ENCODE data around the gene MET.
"Not testable (repeated sequence)": the region's sequence is repeated elsewhere in the genome, so short reads cannot be mapped to it uniquely, and the experiment has no call there.

MET gene

DNA sequence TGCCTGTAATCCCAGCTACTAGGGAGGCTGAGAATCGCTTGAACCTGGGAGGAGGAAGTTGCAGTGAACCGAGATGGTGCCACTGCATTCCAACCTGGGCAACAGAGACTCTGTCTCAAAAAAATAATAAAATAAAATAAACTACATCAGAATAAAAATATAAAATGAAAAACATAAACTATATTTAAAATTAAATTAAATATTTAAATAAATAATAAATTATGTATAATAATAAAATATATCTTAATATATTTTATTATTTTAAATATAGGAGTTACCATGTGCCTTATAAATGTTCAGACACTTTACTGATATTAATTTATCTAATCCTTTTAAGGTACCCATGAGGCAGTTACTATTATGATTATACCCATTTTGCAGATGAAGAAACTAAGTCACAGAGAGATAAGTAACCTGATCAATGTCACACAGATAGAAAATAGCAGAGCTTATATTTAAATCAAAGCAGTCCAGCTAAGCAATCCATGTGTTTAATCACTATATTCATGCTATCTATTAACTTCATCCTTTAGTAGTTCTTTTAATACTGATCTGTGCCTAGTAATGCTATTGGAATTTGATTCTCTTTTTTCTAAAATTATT, 30.3 kb upstream of the MET start:
- H3K27me3 ChIP-seq (ENCODE audit: control insufficient read depth, insufficient read depth, low read length) = no peaks in the 10 kb centered on the region
- H3K9ac ChIP-seq (ENCODE audit: low read depth, low read length) = no peak overlapping the region
- no peaks in the 10 kb centered on the region for H3K4me1 ChIP-seq (ENCODE audit: control insufficient read depth, insufficient read depth, low read length)
- no peaks in the 10 kb centered on the region for H3K36me3 ChIP-seq (ENCODE audit: control insufficient read depth, insufficient read depth, low read length)
- H3K4me3 ChIP-seq (ENCODE audit: low read depth, low read length) = no peak overlapping the region
- H3K9me3 ChIP-seq (ENCODE audit: control insufficient read depth, insufficient read depth, low read length) = no peaks in the 10 kb centered on the region
- no peak overlapping the region for H3K27ac ChIP-seq (ENCODE audit: low read depth, low read length)

GRCh38 chr7:116643148-116643547, 28.8 kb upstream of the MET start:
- H3K27me3 ChIP-seq (ENCODE audit: control insufficient read depth, insufficient read depth, low read length); H3K4me1 ChIP-seq (ENCODE audit: control insufficient read depth, insufficient read depth, low read length); H3K27ac ChIP-seq (ENCODE audit: low read depth, low read length); H3K36me3 ChIP-seq (ENCODE audit: control insufficient read depth, insufficient read depth, low read length); H3K9me3 ChIP-seq (ENCODE audit: control insufficient read depth, insufficient read depth, low read length); H3K4me3 ChIP-seq (ENCODE audit: low read depth, low read length); H3K9ac ChIP-seq (ENCODE audit: low read depth, low read length): not testable (repeated sequence)

GRCh38 chr7:116644628-116645027, 27.4 kb upstream of the MET start:
- Histone ChIP-seq H3K9me3 (ENCODE audit: control insufficient read depth, insufficient read depth, low read length) (no peaks in the 10 kb centered on the region), H3K4me3 (ENCODE audit: low read depth, low read length) (no peak overlapping the region), H3K27me3 (ENCODE audit: control insufficient read depth, insufficient read depth, low read length) (no peaks in the 10 kb centered on the region), H3K4me1 (ENCODE audit: control insufficient read depth, insufficient read depth, low read length) (no peaks in the 10 kb centered on the region), H3K27ac (ENCODE audit: low read depth, low read length) (no peak overlapping the region), H3K36me3 (ENCODE audit: control insufficient read depth, insufficient read depth, low read length) (no peaks in the 10 kb centered on the region), H3K9ac (ENCODE audit: low read depth, low read length) (no peak overlapping the region)

GRCh38 chr7:116647290-116647689, 24.7 kb upstream of the MET start:
- H3K27me3 ChIP-seq (ENCODE audit: control insufficient read depth, insufficient read depth, low read length) = no peaks in the 10 kb centered on the region
- H3K4me1 ChIP-seq (ENCODE audit: control insufficient read depth, insufficient read depth, low read length) = no peaks in the 10 kb centered on the region
- no peak overlapping the region for H3K27ac ChIP-seq (ENCODE audit: low read depth, low read length)
- H3K9ac ChIP-seq (ENCODE audit: low read depth, low read length) = no peak overlapping the region
- no peaks in the 10 kb centered on the region for H3K9me3 ChIP-seq (ENCODE audit: control insufficient read depth, insufficient read depth, low read length)
- H3K4me3 ChIP-seq (ENCODE audit: low read depth, low read length) = no peak overlapping the region
- no peaks in the 10 kb centered on the region for H3K36me3 ChIP-seq (ENCODE audit: control insufficient read depth, insufficient read depth, low read length)

GRCh38 chr7:116647861-116648260, 24.1 kb upstream of the MET start:
- Histone ChIP-seq H3K27me3 (ENCODE audit: control insufficient read depth, insufficient read depth, low read length) (no peaks in the 10 kb centered on the region), H3K4me1 (ENCODE audit: control insufficient read depth, insufficient read depth, low read length) (no peaks in the 10 kb centered on the region), H3K27ac (ENCODE audit: low read depth, low read length) (no peak overlapping the region), H3K4me3 (ENCODE audit: low read depth, low read length) (no peak overlapping the region), H3K9me3 (ENCODE audit: control insufficient read depth, insufficient read depth, low read length) (no peaks in the 10 kb centered on the region), H3K36me3 (ENCODE audit: control insufficient read depth, insufficient read depth, low read length) (no peaks in the 10 kb centered on the region), H3K9ac (ENCODE audit: low read depth, low read length) (no peak overlapping the region)

- H3K4me3 ChIP-seq (ENCODE audit: low read depth, low read length) = no peak overlapping the region
- H3K4me1 ChIP-seq (ENCODE audit: control insufficient read depth, insufficient read depth, low read length) = no peaks in the 10 kb centered on the region
These were observed 21.6 kb upstream of the MET start for GRCh38 chr7:116650436-116650835.

GRCh38 chr7:116652793-116653192, 19.2 kb upstream of the MET start:
- Histone ChIP-seq H3K27me3 (ENCODE audit: control insufficient read depth, insufficient read depth, low read length) (no peaks in the 10 kb centered on the region), H3K9me3 (ENCODE audit: control insufficient read depth, insufficient read depth, low read length) (no peaks in the 10 kb centered on the region), H3K9ac (ENCODE audit: low read depth, low read length) (no peak overlapping the region), H3K4me1 (ENCODE audit: control insufficient read depth, insufficient read depth, low read length) (no peaks in the 10 kb centered on the region), H3K4me3 (ENCODE audit: low read depth, low read length) (no peak overlapping the region), H3K27ac (ENCODE audit: low read depth, low read length) (no peak overlapping the region), H3K36me3 (ENCODE audit: control insufficient read depth, insufficient read depth, low read length) (no peaks in the 10 kb centered on the region)

More at GRCh38 chr7:116650436-116650835, 21.6 kb upstream of the MET start:
- no peaks in the 10 kb centered on the region for H3K36me3 ChIP-seq (ENCODE audit: control insufficient read depth, insufficient read depth, low read length)
- no peaks in the 10 kb centered on the region for H3K9me3 ChIP-seq (ENCODE audit: control insufficient read depth, insufficient read depth, low read length)
- no peaks in the 10 kb centered on the region for H3K27me3 ChIP-seq (ENCODE audit: control insufficient read depth, insufficient read depth, low read length)
- H3K27ac ChIP-seq (ENCODE audit: low read depth, low read length) = no peak overlapping the region
- H3K9ac ChIP-seq (ENCODE audit: low read depth, low read length) = no peak overlapping the region

DNA sequence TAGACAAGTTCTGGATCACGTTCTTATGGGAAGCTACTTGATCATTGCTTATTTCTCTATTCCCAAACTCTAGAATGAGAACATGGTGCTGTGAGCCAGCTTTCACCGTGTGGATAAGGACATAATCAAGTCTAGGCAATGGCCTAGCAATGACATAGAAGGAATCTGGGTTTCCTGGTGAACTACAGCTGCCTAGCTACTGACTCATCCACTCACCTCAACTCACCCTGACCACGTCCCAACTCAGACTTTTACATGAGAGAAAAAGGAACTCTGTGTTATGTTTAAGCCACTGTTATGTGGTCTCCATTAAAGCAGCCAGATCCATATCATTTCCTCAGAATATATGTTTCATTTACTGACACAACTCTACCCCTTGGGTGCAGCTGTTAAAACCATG, 18.8 kb upstream of the MET start:
- Histone ChIP-seq H3K27me3 (ENCODE audit: control insufficient read depth, insufficient read depth, low read length) (no peaks in the 10 kb centered on the region), H3K4me3 (ENCODE audit: low read depth, low read length) (no peak overlapping the region), H3K27ac (ENCODE audit: low read depth, low read length) (no peak overlapping the region), H3K4me1 (ENCODE audit: control insufficient read depth, insufficient read depth, low read length) (no peaks in the 10 kb centered on the region), H3K9ac (ENCODE audit: low read depth, low read length) (no peak overlapping the region), H3K9me3 (ENCODE audit: control insufficient read depth, insufficient read depth, low read length) (no peaks in the 10 kb centered on the region), H3K36me3 (ENCODE audit: control insufficient read depth, insufficient read depth, low read length) (no peaks in the 10 kb centered on the region)

GRCh38 chr7:116653646-116654045, 18.4 kb upstream of the MET start:
- Histone ChIP-seq H3K9ac (ENCODE audit: low read depth, low read length) (no peak overlapping the region), H3K9me3 (ENCODE audit: control insufficient read depth, insufficient read depth, low read length) (no peaks in the 10 kb centered on the region), H3K27me3 (ENCODE audit: control insufficient read depth, insufficient read depth, low read length) (no peaks in the 10 kb centered on the region), H3K27ac (ENCODE audit: low read depth, low read length) (no peak overlapping the region), H3K4me3 (ENCODE audit: low read depth, low read length) (no peak overlapping the region), H3K4me1 (ENCODE audit: control insufficient read depth, insufficient read depth, low read length) (no peaks in the 10 kb centered on the region), H3K36me3 (ENCODE audit: control insufficient read depth, insufficient read depth, low read length) (no peaks in the 10 kb centered on the region)

- not testable (repeated sequence) for H3K36me3 ChIP-seq (ENCODE audit: control insufficient read depth, insufficient read depth, low read length); H3K4me1 ChIP-seq (ENCODE audit: control insufficient read depth, insufficient read depth, low read length); H3K27me3 ChIP-seq (ENCODE audit: control insufficient read depth, insufficient read depth, low read length); H3K9me3 ChIP-seq (ENCODE audit: control insufficient read depth, insufficient read depth, low read length); H3K4me3 ChIP-seq (ENCODE audit: low read depth, low read length); H3K9ac ChIP-seq (ENCODE audit: low read depth, low read length); H3K27ac ChIP-seq (ENCODE audit: low read depth, low read length)
These were observed 12.7 kb upstream of the MET start for GRCh38 chr7:116659248-116659647.

- Histone ChIP-seq H3K4me1 (ENCODE audit: control insufficient read depth, insufficient read depth, low read length) (no peaks in the 10 kb centered on the region), H3K27me3 (ENCODE audit: control insufficient read depth, insufficient read depth, low read length) (no peaks in the 10 kb centered on the region), H3K9me3 (ENCODE audit: control insufficient read depth, insufficient read depth, low read length) (no peaks in the 10 kb centered on the region), H3K4me3 (ENCODE audit: low read depth, low read length) (no peak overlapping the region), H3K9ac (ENCODE audit: low read depth, low read length) (no peak overlapping the region), H3K27ac (ENCODE audit: low read depth, low read length) (no peak overlapping the region), H3K36me3 (ENCODE audit: control insufficient read depth, insufficient read depth, low read length) (no peaks in the 10 kb centered on the region)
These were observed 10.1 kb upstream of the MET start for GRCh38 chr7:116661865-116662264.

DNA sequence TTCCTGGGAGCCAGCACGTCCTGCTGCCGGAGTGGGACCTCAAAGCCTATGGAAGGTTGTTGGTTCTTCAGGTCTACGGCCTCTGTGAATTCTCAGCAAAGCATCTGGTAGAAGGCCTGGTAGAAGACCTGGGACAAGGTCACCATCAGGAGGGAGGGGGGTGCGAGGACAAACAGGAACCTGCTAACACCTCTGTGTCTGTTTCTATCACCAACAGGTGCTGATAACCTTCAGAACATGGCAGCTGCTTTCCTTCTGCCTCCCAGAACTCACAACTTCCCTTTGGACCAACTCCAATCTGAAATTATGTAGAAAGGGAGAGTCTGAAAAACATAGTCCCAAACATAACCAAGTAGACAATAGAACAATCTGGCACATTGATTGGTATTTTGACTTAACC, 8.3 kb upstream of the MET start:
- H3K4me1 ChIP-seq (ENCODE audit: control insufficient read depth, insufficient read depth, low read length) = no peaks in the 10 kb centered on the region

More for the DNA sequence above, 8.3 kb upstream of the MET start:
- Histone ChIP-seq H3K9ac (ENCODE audit: low read depth, low read length) (no peak overlapping the region), H3K27ac (ENCODE audit: low read depth, low read length) (no peak overlapping the region), H3K9me3 (ENCODE audit: control insufficient read depth, insufficient read depth, low read length) (no peaks in the 10 kb centered on the region), H3K27me3 (ENCODE audit: control insufficient read depth, insufficient read depth, low read length) (no peaks in the 10 kb centered on the region), H3K36me3 (ENCODE audit: control insufficient read depth, insufficient read depth, low read length) (no peaks in the 10 kb centered on the region), H3K4me3 (ENCODE audit: low read depth, low read length) (no peak overlapping the region)
